ENCODE results near the gene PARD3.
A peak's percentile ranks its signal among the peaks of the same experiment; 100 is the strongest.

Gene PARD3

GRCh38 chr10:34250722-34251121 lies 564.4 kb downstream of the PARD3 start:
- no peaks in the 10 kb centered on the region for H3K9me3 ChIP-seq (ENCODE audit: severe bottlenecking)
- TF ChIP-seq, protein P1, sequence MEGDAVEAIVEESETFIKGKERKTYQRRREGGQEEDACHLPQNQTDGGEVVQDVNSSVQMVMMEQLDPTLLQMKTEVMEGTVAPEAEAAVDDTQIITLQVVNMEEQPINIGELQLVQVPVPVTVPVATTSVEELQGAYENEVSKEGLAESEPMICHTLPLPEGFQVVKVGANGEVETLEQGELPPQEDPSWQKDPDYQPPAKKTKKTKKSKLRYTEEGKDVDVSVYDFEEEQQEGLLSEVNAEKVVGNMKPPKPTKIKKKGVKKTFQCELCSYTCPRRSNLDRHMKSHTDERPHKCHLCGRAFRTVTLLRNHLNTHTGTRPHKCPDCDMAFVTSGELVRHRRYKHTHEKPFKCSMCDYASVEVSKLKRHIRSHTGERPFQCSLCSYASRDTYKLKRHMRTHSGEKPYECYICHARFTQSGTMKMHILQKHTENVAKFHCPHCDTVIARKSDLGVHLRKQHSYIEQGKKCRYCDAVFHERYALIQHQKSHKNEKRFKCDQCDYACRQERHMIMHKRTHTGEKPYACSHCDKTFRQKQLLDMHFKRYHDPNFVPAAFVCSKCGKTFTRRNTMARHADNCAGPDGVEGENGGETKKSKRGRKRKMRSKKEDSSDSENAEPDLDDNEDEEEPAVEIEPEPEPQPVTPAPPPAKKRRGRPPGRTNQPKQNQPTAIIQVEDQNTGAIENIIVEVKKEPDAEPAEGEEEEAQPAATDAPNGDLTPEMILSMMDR (IDR thresholded peaks at IDR 0.05; ENCODE audit: low read depth, low read length): no peak
- no peaks in the 10 kb centered on the region for H3K36me3 ChIP-seq
- no peaks in the 10 kb centered on the region for H3K27me3 ChIP-seq (ENCODE audit: insufficient read depth, low read depth, severe bottlenecking)
- H3K27ac ChIP-seq: no peak overlapping the region
- no peak overlapping the region for H3K4me3 ChIP-seq (ENCODE audit: low read depth, low read length)
- no peak for DNase-seq

DNA sequence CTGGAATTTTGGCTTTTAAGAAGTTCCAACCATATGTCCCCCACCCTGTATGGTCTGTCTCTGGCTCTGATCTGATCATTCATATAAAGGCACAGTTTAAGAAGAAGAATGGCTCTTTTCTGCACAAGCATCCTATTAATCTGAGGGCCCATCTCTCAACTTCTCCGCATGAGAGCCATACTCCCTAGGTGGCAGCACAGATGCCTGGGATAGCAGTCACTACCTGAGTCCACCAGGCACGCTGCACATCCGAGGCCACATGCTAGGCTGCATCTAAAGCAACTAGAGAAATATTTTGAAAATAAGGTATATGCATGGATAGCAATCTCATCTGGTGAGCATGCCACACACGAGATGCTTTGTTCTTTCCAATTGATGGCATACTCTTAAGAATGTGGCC lies 565.5 kb downstream of the PARD3 start:
- Histone ChIP-seq H3K4me3 (ENCODE audit: low read depth, low read length) (no peak overlapping the region), H3K27ac (no peak overlapping the region), H3K36me3 (no peaks in the 10 kb centered on the region), H3K27me3 (ENCODE audit: insufficient read depth, low read depth, severe bottlenecking) (no peaks in the 10 kb centered on the region), H3K9me3 (ENCODE audit: severe bottlenecking) (no peaks in the 10 kb centered on the region)
- TF ChIP-seq, protein P1 (IDR thresholded peaks at IDR 0.05; ENCODE audit: low read depth, low read length): peak; percentile 38; the same call in 1 of the 2 replicates
- DNase-seq: peak; percentile 11

DNA sequence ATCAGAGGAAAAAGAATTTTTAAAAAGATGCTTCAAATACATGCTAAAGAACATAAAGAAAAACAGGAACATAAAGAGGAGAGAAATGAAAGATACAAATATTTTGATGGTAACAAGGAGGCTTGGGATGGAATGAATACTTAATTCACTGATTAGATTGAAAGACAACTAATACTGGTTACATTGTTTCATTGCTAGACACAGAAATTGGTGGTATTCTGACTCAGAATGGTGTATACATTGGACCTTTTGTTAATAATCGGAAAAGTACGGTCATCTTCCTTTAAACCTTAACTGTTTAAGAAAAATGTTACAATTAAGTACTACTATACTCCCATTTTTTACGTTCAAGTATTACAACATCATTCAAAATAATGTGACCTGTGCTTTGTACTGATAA lies 567.5 kb downstream of the PARD3 start:
- H3K27ac ChIP-seq: no peak overlapping the region
- TF ChIP-seq, protein P1 (IDR thresholded peaks at IDR 0.05; ENCODE audit: low read depth, low read length): no peak

DNA sequence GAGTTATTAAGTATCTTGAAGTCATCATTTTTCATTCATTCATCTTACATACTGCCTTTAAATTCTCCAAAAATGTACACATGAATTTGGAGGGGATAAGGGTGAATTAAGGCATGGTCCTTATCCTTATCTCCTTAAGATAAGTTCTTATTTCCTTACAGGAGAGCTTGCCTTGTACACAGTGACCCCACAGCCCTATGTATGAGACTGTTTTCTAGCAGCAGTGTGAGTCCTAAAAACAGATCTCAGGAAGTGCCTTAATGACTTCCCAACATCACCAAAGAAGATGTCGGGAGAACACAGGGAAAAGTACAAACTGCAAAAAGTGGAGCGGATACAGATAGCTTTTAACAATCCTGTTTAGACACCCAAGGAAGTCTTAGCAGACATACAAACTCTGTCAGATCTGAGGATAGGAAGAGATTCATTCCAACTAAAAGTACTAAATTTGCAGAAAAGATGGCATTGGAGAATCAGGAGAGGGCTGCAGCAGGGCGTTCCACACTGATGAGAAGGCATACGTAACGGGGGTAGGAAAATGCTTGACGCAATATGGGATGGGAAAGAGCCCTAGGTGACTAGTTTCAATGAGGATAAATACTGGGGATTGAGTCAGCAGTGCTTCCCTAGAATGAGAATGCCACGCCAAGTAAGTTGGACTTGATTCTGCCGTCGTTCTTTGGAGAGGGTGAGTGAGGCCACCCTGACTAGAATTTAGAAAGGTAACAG lies 570.2 kb downstream of the PARD3 start:
- Histone ChIP-seq H3K9me3 (ENCODE audit: severe bottlenecking) (no peaks in the 10 kb centered on the region), H3K27ac (no peak overlapping the region), H3K4me3 (ENCODE audit: low read depth, low read length) (no peak overlapping the region), H3K27me3 (ENCODE audit: insufficient read depth, low read depth, severe bottlenecking) (no peaks in the 10 kb centered on the region), H3K36me3 (no peaks in the 10 kb centered on the region)
- no peak for DNase-seq
- TF ChIP-seq, protein P1 (IDR thresholded peaks at IDR 0.05; ENCODE audit: low read depth, low read length): no peak

More for the DNA sequence above, 567.5 kb downstream of the PARD3 start:
- Histone ChIP-seq H3K27me3 (ENCODE audit: insufficient read depth, low read depth, severe bottlenecking) (no peaks in the 10 kb centered on the region), H3K36me3 (no peaks in the 10 kb centered on the region), H3K9me3 (ENCODE audit: severe bottlenecking) (no peaks in the 10 kb centered on the region), H3K4me3 (ENCODE audit: low read depth, low read length) (no peak overlapping the region)
- no peak for DNase-seq

- Histone ChIP-seq H3K27me3 (ENCODE audit: insufficient read depth, low read depth, severe bottlenecking) (no peaks in the 10 kb centered on the region), H3K27ac (no peak overlapping the region), H3K4me3 (ENCODE audit: low read depth, low read length) (no peak overlapping the region), H3K9me3 (ENCODE audit: severe bottlenecking) (no peaks in the 10 kb centered on the region), H3K36me3 (no peaks in the 10 kb centered on the region)
- TF ChIP-seq, protein P1 (IDR thresholded peaks at IDR 0.05; ENCODE audit: low read depth, low read length): no peak
- no peak for DNase-seq
These were observed 573.7 kb downstream of the PARD3 start for GRCh38 chr10:34241226-34242000.

Measured in WERI-Rb-1 (cell line).